Measurements from ENCODE around the gene CCM2L.

The CCM2L gene

DNA sequence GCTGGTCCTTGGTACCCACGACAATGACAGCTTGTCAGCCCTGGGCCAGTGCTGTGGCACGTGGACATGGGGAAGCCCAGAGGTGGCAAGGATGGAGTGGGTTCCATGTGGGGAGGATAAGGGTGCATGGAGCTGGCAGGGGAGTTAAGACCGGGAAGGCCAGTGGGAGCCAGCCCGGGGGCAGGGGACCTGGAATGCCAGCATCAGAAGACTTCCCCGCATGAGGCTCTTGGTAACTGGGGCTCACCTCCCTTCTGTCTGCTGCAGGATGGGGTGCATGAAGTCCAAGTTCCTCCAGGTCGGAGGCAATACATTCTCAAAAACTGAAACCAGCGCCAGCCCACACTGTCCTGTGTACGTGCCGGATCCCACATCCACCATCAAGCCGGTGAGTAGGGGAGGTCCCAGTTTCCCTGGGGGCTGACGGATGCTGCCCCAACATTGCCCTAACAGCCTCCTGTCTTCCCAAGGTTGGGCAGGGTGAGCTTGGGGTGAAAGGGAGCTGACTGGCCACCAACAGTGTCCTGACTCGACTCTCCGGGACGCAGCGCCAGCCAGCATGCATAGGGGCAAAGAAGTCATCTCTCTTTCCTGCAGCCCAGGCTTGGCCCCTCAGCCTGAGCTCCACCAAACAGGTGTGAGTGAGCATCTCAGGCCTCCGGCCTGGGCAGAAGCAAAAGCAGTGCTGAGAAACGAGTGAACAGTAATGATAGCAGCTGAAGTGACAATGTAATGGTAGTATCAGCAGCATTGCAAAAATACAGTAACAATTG is 61.3 kb downstream of the CCM2L start:
- Mint-ChIP-seq H3K9me3 (no peaks in the 10 kb centered on the region), H3K36me3 (ENCODE audit: low read depth) (no peaks in the 10 kb centered on the region), H3K27ac (no peak overlapping the region), H3K4me1 (ENCODE audit: low read depth) (no peaks in the 10 kb centered on the region), H3K4me3 (no peak overlapping the region), H3K27me3 (peaks cover 4% of the 10 kb centered on the region)
- DNase-seq, result no peak

DNA sequence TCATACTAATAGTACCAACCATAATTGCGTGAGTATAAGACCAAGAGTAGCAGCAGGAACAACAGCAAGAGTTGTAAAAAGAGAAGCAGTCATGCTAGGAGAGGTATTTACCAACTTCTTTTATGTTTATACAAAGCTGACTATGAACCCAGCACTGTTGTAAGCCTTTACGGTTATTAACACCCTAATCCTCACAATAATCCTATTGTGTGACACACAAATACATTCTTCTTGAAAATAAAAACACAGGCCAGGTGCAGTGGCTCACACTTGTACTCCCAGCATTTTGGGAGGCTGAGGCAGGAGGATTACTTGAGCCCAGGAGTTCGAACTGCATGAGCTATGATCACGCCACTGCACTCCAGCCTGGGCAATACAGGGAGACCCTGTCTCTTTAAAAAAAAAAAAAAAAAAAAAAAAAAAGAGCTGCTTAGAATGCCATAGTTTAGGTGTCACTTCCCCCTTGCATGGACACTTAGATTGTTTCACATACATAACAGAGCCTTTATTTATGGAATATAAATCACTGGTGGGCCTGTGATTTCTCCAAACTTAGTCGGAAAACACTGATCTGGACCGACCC is 62.0 kb downstream of the CCM2L start:
- Mint-ChIP-seq H3K27me3 (peaks cover 7% of the 10 kb centered on the region), H3K9me3 (no peaks in the 10 kb centered on the region), H3K36me3 (ENCODE audit: low read depth) (no peaks in the 10 kb centered on the region), H3K4me1 (ENCODE audit: low read depth) (no peaks in the 10 kb centered on the region), H3K27ac (no peak overlapping the region), H3K4me3 (no peak overlapping the region)
- DNase-seq, result no peak

DNA sequence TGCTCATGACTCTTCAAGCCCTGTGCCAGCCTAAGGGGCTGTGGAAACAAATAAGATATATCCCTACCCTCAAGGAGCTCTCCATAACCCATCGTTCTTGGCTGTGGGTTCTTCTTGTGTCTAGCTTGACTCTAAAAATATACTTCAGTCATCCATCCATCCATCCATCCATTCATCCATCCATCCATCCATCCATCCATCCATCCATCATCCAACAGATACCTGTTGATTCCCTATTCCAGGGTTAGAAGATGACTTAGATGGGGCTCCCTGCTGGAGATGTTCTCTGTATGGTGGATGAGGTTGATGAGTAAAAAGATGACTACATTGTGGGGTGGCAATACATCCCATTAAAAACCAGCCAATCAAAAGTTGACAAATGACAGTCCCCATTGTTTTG is 65.3 kb downstream of the CCM2L start:
- Mint-ChIP-seq H3K27me3 (peaks cover 16% of the 10 kb centered on the region), H3K9me3 (no peaks in the 10 kb centered on the region), H3K4me1 (ENCODE audit: low read depth) (no peaks in the 10 kb centered on the region), H3K27ac (no peak overlapping the region), H3K36me3 (ENCODE audit: low read depth) (no peaks in the 10 kb centered on the region), H3K4me3 (no peak overlapping the region)
- no peak for DNase-seq

DNA sequence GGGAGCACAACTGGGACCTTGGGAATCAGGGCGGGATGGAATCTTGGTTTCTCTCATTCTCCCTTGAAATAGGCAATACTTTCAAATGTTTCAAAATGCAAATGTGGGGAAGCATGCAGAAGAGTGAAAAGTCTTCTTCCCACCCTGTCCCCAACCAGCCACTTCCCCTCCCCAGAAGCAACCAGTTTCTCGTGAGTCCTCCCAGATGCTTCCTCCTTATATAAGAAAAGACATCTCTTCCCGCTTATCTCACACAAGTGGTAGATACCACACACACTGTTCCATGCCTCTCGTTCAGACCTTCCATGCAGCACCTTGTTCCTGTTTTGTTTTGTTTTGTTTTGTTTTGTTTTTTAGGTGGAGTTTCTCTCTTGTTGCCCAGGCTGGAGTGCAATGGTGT is 67.0 kb downstream of the CCM2L start:
- no peaks in the 10 kb centered on the region for H3K36me3 Mint-ChIP-seq (ENCODE audit: low read depth)
- DNase-seq, result no peak
- H3K27me3 Mint-ChIP-seq, result peaks cover 26% of the 10 kb centered on the region
- no peaks in the 10 kb centered on the region for H3K9me3 Mint-ChIP-seq
- no peak overlapping the region for H3K4me3 Mint-ChIP-seq
- no peaks in the 10 kb centered on the region for H3K4me1 Mint-ChIP-seq (ENCODE audit: low read depth)
- no peak overlapping the region for H3K27ac Mint-ChIP-seq

DNA sequence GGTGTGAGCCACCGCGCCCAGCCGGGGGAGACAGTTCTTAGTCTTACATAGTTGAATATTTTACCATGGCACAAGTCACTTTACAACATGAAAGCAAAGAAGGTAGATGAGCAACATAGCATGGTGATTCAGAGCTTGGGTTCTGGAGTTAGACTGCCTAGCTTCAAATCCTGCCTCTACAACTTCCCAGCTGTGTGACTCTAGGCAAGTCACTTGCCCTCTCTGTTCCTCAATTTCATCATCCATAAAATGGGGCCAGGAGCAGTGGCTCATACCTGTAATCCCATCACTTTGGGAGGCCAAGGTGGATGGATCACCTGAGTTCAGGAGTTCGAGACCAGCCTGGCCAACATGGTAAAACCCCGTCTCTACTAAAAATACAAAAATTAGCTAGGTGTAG is 68.1 kb downstream of the CCM2L start:
- Mint-ChIP-seq H3K36me3 (ENCODE audit: low read depth) (no peaks in the 10 kb centered on the region), H3K4me3 (no peak overlapping the region), H3K27me3 (peaks cover 35% of the 10 kb centered on the region), H3K4me1 (ENCODE audit: low read depth) (no peaks in the 10 kb centered on the region), H3K9me3 (no peaks in the 10 kb centered on the region), H3K27ac (no peak overlapping the region)
- DNase-seq, result no peak

DNA sequence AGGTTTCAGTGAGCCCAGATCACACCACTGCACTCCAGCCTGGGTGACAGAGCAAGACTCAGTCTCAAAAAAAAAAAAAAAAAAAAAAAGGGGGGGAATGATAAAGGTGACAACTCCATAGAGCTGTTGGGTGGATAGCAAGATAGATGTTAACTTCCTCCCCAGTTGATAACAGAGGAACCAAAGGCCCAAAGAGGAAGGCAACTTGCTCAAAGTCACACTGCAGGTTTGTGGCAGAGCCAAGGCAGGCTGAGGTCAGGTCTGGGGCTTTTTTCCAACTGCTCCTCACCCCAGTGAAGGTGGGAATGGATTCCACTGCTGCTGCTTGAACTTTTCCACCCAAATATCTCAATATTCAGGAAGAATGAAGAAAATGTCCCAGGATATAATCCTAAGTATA is 68.6 kb downstream of the CCM2L start:
- Mint-ChIP-seq H3K27me3 (peaks cover 39% of the 10 kb centered on the region), H3K36me3 (ENCODE audit: low read depth) (no peaks in the 10 kb centered on the region), H3K27ac (no peak overlapping the region), H3K9me3 (no peaks in the 10 kb centered on the region), H3K4me1 (ENCODE audit: low read depth) (no peaks in the 10 kb centered on the region), H3K4me3 (no peak overlapping the region)
- no peak for DNase-seq

DNA sequence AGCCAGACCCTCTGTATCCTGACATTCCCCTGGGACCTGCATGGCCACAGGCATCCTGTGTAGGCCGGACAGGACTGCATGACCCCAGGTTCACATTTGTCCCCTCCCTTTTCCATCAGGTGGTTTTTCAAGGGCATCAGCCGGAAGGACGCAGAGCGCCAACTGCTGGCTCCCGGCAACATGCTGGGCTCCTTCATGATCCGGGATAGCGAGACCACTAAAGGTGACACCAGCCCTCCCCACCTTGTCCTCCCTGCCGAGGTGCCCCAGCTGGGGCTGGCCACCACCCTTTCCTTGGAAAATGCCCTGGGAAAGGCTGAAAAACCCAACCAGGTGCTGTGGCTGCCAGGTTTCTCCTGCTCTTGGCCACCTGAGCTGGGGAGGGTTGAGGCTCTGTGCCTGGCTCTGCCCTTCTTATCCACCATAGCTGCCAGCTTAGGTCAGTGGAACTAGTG is 69.4 kb downstream of the CCM2L start:
- Mint-ChIP-seq H3K4me3 (no peak overlapping the region), H3K9me3 (no peaks in the 10 kb centered on the region), H3K36me3 (ENCODE audit: low read depth) (no peaks in the 10 kb centered on the region), H3K27ac (no peak overlapping the region), H3K27me3 (peaks cover 45% of the 10 kb centered on the region), H3K4me1 (ENCODE audit: low read depth) (no peaks in the 10 kb centered on the region)
- no peak for DNase-seq

DNA sequence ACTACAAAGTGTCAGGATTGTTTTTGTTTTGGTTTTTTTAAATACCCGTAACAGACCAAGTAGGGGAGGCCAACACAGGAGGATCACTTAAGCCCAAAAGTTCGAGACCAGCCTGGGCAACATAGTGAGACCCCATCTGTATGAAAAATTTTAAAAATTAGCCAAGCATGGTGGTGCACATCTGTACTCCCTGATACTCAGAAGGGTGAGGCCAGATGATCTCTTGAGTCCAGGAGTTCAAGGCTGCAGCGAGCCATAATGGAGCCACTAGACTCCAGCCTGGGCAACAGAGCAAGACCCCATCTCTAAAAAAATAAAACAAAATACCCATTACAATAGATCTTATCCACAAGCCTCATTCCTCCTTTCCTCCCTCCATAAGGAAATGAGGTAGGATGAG is 70.5 kb downstream of the CCM2L start:
- no peaks in the 10 kb centered on the region for H3K9me3 Mint-ChIP-seq
- no peaks in the 10 kb centered on the region for H3K36me3 Mint-ChIP-seq (ENCODE audit: low read depth)
- H3K27me3 Mint-ChIP-seq, result peaks cover 52% of the 10 kb centered on the region
- no peak overlapping the region for H3K27ac Mint-ChIP-seq
- no peak for DNase-seq
- no peaks in the 10 kb centered on the region for H3K4me1 Mint-ChIP-seq (ENCODE audit: low read depth)
- H3K4me3 Mint-ChIP-seq, result no peak overlapping the region
